A673 (cell line): ENCODE data around the gene DLEU7.

ENCODE experiments used
- EZH2 ChIP-seq: fragments of 200-600 bp; sonication (generic); IDR thresholded peaks from 2 replicates; pipeline ENCODE4 v1.6.1; 2017; ENCODE audit warnings: borderline replicate concordance, low read depth, mild to moderate bottlenecking, mixed read lengths, antibody characterized with exemption, low read length; ENCODE audit not compliant: poor library complexity, severe bottlenecking
- TF ChIP-seq, protein P1 (sequence below): fragments of 300-800, 200-600 bp; sonication (generic); conservative IDR thresholded peaks from 2 replicates; pipeline ENCODE4 v1.5.1; 2017; ENCODE audit warnings: low read depth, mild to moderate bottlenecking, antibody characterized with exemption, low read length, moderate library complexity, mixed read lengths

DNA sequence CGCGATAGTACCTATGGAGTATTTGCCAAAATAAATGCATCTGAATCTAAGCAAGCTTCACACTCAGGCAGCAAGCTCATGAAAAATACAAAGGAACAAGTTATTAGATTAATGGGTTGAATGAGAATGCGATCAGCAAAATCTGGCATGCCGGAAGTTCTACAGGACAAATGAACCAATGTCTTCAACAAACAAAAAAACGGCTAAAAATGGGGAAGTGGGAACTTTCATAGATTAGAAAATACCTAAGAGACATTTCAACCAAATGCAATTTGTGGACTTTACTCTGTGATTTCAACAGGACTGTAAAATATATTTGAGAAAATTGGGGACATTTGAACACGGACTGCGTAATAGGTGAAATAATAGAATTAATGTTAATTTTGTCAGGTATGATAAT is 43.7 kb upstream of the DLEU7 start:
- TF ChIP-seq, protein P1, sequence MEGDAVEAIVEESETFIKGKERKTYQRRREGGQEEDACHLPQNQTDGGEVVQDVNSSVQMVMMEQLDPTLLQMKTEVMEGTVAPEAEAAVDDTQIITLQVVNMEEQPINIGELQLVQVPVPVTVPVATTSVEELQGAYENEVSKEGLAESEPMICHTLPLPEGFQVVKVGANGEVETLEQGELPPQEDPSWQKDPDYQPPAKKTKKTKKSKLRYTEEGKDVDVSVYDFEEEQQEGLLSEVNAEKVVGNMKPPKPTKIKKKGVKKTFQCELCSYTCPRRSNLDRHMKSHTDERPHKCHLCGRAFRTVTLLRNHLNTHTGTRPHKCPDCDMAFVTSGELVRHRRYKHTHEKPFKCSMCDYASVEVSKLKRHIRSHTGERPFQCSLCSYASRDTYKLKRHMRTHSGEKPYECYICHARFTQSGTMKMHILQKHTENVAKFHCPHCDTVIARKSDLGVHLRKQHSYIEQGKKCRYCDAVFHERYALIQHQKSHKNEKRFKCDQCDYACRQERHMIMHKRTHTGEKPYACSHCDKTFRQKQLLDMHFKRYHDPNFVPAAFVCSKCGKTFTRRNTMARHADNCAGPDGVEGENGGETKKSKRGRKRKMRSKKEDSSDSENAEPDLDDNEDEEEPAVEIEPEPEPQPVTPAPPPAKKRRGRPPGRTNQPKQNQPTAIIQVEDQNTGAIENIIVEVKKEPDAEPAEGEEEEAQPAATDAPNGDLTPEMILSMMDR, result no peak
- TF ChIP-seq EZH2, result no peak
